ENCODE measurements around the gene EFCAB13.
A peak's percentile ranks its signal among the peaks of the same experiment; 100 is the strongest.
"Not testable (repeated sequence)": the region's sequence is repeated elsewhere in the genome, so short reads cannot be mapped to it uniquely, and the experiment has no call there.

The EFCAB13 gene

GRCh38 chr17:47414612-47415011, 90.9 kb downstream of the EFCAB13 start:
- no peak for DNase-seq
- no peak overlapping the region for H2AFZ ChIP-seq (ENCODE audit: low read length)
- H3K9ac ChIP-seq (ENCODE audit: low read length), result no peak overlapping the region
- H3K79me2 ChIP-seq (ENCODE audit: low read length), result no peaks in the 10 kb centered on the region
- H3K4me1 ChIP-seq (ENCODE audit: low read length), result no peaks in the 10 kb centered on the region
- no peaks in the 10 kb centered on the region for H3K9me2 ChIP-seq (replicated peaks; ENCODE audit: insufficient read depth, low read length)
- H3F3A ChIP-seq (ENCODE audit: insufficient read depth, low read length), result no peaks in the 10 kb centered on the region
- H3K9me3 ChIP-seq (replicated peaks; ENCODE audit: insufficient read depth, low read length), result no peaks in the 10 kb centered on the region
- no peak overlapping the region for H3K4me3 ChIP-seq (ENCODE audit: low read length)
- H4K20me1 ChIP-seq (ENCODE audit: insufficient read depth, low read length), result no peaks in the 10 kb centered on the region
- TF ChIP-seq EZH2 (optimal IDR thresholded peaks at IDR 0.05; ENCODE audit: low read depth, low read length), result no peak
- TF ChIP-seq CTCF (IDR thresholded peaks at IDR 0.05; ENCODE audit: low read length), result no peak
- TF ChIP-seq EZH2phosphoT487 (IDR thresholded peaks at IDR 0.05; ENCODE audit: low read length), result no peak
- no peaks in the 10 kb centered on the region for H3K27me3 ChIP-seq (replicated peaks; ENCODE audit: insufficient read depth, low read length)
- H3K4me2 ChIP-seq (ENCODE audit: low read depth, low read length), result no peak overlapping the region
- H3K36me3 ChIP-seq (replicated peaks; ENCODE audit: insufficient read depth, low read length), result no peaks in the 10 kb centered on the region
- H3K27ac ChIP-seq (ENCODE audit: low read length), result no peak overlapping the region

GRCh38 chr17:47423406-47424295, 99.9 kb downstream of the EFCAB13 start:
- no peaks in the 10 kb centered on the region for H3K79me2 ChIP-seq (ENCODE audit: low read length)
- no peak overlapping the region for H2AFZ ChIP-seq (ENCODE audit: low read length)
- no peak overlapping the region for H3K27ac ChIP-seq (ENCODE audit: low read length)
- H3K27me3 ChIP-seq (replicated peaks; ENCODE audit: insufficient read depth, low read length), result no peaks in the 10 kb centered on the region
- H3K36me3 ChIP-seq (replicated peaks; ENCODE audit: insufficient read depth, low read length), result no peaks in the 10 kb centered on the region
- no peak for TF ChIP-seq EZH2 (optimal IDR thresholded peaks at IDR 0.05; ENCODE audit: low read depth, low read length)
- no peak for TF ChIP-seq EZH2phosphoT487 (IDR thresholded peaks at IDR 0.05; ENCODE audit: low read length)
- no peak for TF ChIP-seq CTCF (IDR thresholded peaks at IDR 0.05; ENCODE audit: low read length)
- H3K9ac ChIP-seq (ENCODE audit: low read length), result no peak overlapping the region
- H3K4me2 ChIP-seq (ENCODE audit: low read depth, low read length), result peak overlapping the region; percentile 45; the same call in 1 of the 2 replicates
- H3F3A ChIP-seq (ENCODE audit: insufficient read depth, low read length), result no peaks in the 10 kb centered on the region
- H3K4me1 ChIP-seq (ENCODE audit: low read length), result no peaks in the 10 kb centered on the region
- H4K20me1 ChIP-seq (ENCODE audit: insufficient read depth, low read length), result no peaks in the 10 kb centered on the region
- no peak for DNase-seq
- H3K9me3 ChIP-seq (replicated peaks; ENCODE audit: insufficient read depth, low read length), result no peaks in the 10 kb centered on the region
- H3K9me2 ChIP-seq (replicated peaks; ENCODE audit: insufficient read depth, low read length), result no peaks in the 10 kb centered on the region
- no peak overlapping the region; the same call in 1 of the 2 replicates for H3K4me3 ChIP-seq (ENCODE audit: low read length)

- H3K9me2 ChIP-seq (replicated peaks; ENCODE audit: insufficient read depth, low read length); H3K27me3 ChIP-seq (replicated peaks; ENCODE audit: insufficient read depth, low read length); H3K9me3 ChIP-seq (replicated peaks; ENCODE audit: insufficient read depth, low read length); H4K20me1 ChIP-seq (ENCODE audit: insufficient read depth, low read length); H3K36me3 ChIP-seq (replicated peaks; ENCODE audit: insufficient read depth, low read length); H3K9ac ChIP-seq (ENCODE audit: low read length); H2AFZ ChIP-seq (ENCODE audit: low read length); H3K4me2 ChIP-seq (ENCODE audit: low read depth, low read length); H3K4me3 ChIP-seq (ENCODE audit: low read length); H3F3A ChIP-seq (ENCODE audit: insufficient read depth, low read length); H3K27ac ChIP-seq (ENCODE audit: low read length); H3K4me1 ChIP-seq (ENCODE audit: low read length); DNase-seq; H3K79me2 ChIP-seq (ENCODE audit: low read length): not testable (repeated sequence)
Measured at GRCh38 chr17:47425233-47425632, 101.5 kb downstream of the EFCAB13 start.

GRCh38 chr17:47425887-47426635, 102.3 kb downstream of the EFCAB13 start:
- H3K4me2 ChIP-seq (ENCODE audit: low read depth, low read length), result peak overlapping the region; percentile 23; the same call in 1 of the 2 replicates
- H3K79me2 ChIP-seq (ENCODE audit: low read length); H3K27ac ChIP-seq (ENCODE audit: low read length); H3K4me1 ChIP-seq (ENCODE audit: low read length); H3F3A ChIP-seq (ENCODE audit: insufficient read depth, low read length); H2AFZ ChIP-seq (ENCODE audit: low read length); H3K36me3 ChIP-seq (replicated peaks; ENCODE audit: insufficient read depth, low read length); H3K9me3 ChIP-seq (replicated peaks; ENCODE audit: insufficient read depth, low read length); H3K27me3 ChIP-seq (replicated peaks; ENCODE audit: insufficient read depth, low read length); H3K9me2 ChIP-seq (replicated peaks; ENCODE audit: insufficient read depth, low read length); H4K20me1 ChIP-seq (ENCODE audit: insufficient read depth, low read length); H3K4me3 ChIP-seq (ENCODE audit: low read length); H3K9ac ChIP-seq (ENCODE audit: low read length): not testable (repeated sequence)
- peak; percentile 53 for DNase-seq

Measured in MM.1S (cell line).